ENCODE measurements around the gene OR51B6.

Gene OR51B6

GRCh38 chr11:5384335-5384734, 33.0 kb downstream of the OR51B6 start:
- DNase-seq (ENCODE audit: low read depth): no peak
- no peak overlapping the region for H3K4me3 ChIP-seq (ENCODE audit: control insufficient read depth, low read depth, low read length)
- TF ChIP-seq, protein P1, sequence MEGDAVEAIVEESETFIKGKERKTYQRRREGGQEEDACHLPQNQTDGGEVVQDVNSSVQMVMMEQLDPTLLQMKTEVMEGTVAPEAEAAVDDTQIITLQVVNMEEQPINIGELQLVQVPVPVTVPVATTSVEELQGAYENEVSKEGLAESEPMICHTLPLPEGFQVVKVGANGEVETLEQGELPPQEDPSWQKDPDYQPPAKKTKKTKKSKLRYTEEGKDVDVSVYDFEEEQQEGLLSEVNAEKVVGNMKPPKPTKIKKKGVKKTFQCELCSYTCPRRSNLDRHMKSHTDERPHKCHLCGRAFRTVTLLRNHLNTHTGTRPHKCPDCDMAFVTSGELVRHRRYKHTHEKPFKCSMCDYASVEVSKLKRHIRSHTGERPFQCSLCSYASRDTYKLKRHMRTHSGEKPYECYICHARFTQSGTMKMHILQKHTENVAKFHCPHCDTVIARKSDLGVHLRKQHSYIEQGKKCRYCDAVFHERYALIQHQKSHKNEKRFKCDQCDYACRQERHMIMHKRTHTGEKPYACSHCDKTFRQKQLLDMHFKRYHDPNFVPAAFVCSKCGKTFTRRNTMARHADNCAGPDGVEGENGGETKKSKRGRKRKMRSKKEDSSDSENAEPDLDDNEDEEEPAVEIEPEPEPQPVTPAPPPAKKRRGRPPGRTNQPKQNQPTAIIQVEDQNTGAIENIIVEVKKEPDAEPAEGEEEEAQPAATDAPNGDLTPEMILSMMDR (conservative IDR thresholded peaks at IDR 0.05; ENCODE audit: control insufficient read depth, insufficient read depth, low read depth, low read length): no peak

DNA sequence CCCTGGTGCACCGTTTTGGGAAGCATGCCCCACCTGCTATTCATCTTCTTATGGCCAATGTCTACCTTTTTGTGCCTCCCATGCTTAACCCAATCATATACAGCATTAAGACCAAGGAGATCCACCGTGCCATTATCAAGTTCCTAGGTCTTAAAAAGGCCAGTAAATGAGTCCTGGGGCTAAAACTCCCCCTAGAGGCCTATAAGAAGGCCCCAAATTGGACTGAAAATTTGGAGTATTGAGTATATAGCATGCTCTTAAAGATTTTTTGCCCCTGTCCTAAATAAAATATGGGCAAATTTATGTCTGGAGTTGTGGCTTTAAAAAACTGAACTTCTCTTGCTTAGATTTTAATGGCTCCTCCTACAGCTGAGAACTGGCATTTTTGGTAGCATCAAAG, 38.9 kb downstream of the OR51B6 start:
- TF ChIP-seq, protein P1 (conservative IDR thresholded peaks at IDR 0.05; ENCODE audit: control insufficient read depth, insufficient read depth, low read depth, low read length): peak; percentile 2
- no peak for DNase-seq (ENCODE audit: low read depth)
- H3K4me3 ChIP-seq (ENCODE audit: control insufficient read depth, low read depth, low read length): no peak overlapping the region

- H3K4me3 ChIP-seq (ENCODE audit: control insufficient read depth, low read depth, low read length): no peak overlapping the region
- TF ChIP-seq, protein P1 (conservative IDR thresholded peaks at IDR 0.05; ENCODE audit: control insufficient read depth, insufficient read depth, low read depth, low read length): no peak
- DNase-seq (ENCODE audit: low read depth): no peak
These were observed 42.8 kb downstream of the OR51B6 start for GRCh38 chr11:5394091-5394490.

GRCh38 chr11:5398936-5399335, 47.6 kb downstream of the OR51B6 start:
- no peak overlapping the region for H3K4me3 ChIP-seq (ENCODE audit: control insufficient read depth, low read depth, low read length)
- TF ChIP-seq, protein P1 (conservative IDR thresholded peaks at IDR 0.05; ENCODE audit: control insufficient read depth, insufficient read depth, low read depth, low read length): no peak
- no peak for DNase-seq (ENCODE audit: low read depth)
